HG03520 (cell line): ENCODE results near the gene EFNA3.
"Not testable (repeated sequence)": the region's sequence is repeated elsewhere in the genome, so short reads cannot be mapped to it uniquely, and the experiment has no call there.

Experiments
- ATAC-seq: cut with Tn5 transposase; IDR thresholded peaks from one replicate; pipeline ENCODE4 v1.9.1; 2021; ENCODE audit warnings: mild to moderate bottlenecking, moderate library complexity; ENCODE audit not compliant: unreplicated experiment

The EFNA3 gene

DNA sequence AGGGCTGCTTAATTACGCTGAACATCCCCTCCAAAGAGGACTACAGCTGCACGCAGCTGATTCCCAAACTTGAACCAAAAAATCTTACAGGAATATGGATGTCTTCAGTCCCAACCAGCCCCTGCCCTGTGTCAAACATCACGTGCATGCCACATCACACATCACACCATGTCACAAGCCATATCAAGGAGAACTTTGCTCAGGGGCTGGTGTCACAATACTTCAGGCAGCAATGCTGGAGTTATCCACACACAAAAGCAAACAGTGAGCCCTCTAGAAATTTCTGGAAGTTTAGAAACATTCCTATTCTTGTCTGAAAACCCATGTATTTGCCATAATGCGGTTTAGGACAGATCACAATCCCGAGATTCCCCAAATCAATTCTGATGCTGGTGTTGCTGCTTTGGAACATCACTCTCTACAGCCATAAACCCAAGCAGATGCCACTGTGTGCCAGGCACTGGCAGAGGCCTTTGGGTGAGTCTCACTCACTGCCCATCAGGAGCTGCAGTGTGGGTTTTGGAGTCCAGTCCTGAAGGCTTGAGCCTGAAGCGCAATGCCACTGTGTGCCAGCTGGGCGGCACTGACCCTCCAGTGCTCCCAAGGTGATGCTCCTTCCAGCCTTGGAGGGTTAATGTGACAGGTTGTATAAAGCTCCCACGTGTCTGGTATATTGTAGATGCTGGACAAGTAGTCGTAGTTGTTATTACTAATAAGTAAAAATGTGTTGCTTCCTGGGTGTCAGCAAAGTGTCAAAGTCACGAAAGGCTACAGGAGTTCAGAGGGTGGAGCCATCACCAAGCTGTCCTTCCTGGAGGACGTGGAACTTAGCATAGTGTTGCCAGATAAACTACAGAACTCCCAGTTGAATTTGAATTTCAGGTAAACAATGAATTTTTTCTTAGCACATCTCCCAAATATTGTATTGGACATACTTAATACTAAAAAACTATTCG, 28.9 kb downstream of the EFNA3 start:
- ATAC-seq: no peak

DNA sequence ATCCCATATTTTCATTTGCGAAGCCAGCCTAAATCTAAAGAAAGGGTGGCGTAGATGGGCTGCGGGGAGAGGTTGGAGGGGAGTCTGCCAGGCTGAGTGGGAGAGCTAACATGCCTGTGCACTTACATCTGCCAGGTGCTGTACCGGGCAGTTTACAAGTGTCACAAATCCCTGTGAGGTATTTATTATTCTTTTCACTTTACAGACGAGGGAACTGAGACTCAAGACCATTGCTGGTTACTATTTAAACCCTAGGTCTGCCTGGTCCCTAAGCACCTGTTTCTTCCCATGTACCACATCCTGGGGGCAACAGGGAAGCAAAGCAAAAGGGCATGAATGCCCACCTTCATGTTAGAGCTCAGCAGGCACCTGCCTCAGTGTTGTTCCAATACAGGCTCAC, 29.7 kb downstream of the EFNA3 start:
- ATAC-seq: no peak

DNA sequence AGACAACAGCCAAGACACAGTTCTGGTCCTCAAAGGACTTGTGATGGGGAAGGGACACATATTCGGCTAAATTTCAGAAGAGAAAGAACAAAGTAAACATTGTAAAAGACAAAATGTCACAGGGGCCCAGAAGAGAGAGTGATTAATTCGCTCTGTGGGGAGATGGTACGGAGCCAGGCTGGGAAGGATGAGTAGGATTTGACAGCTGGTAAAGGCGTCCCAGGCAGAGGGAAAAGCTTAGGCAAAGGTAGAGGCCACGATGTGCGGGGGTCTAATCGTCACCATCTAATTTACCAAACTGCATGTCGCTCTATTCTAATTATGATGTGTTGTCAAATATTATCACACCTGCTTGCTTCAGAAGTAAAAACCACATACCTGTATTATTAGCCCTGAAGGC, 31.7 kb downstream of the EFNA3 start:
- ATAC-seq: no peak

DNA sequence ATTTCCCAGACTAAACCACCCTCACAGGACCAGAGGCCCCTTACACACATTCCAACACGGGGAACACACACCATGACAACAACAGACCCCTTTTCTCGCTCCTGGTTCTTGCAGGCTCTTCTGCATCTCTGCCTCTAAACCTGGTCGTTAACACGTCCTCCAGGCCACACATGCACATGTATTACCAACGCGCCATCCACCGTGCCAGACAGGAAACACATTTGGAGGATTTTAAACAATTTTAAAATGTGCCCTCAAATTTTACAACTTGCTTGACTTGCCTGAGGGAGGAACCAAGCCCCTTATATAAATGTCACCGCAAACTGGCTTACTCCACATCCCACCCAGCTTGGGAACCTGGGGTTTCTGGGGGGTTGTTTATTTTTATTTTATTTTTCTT, 32.2 kb downstream of the EFNA3 start:
- ATAC-seq: no peak

DNA sequence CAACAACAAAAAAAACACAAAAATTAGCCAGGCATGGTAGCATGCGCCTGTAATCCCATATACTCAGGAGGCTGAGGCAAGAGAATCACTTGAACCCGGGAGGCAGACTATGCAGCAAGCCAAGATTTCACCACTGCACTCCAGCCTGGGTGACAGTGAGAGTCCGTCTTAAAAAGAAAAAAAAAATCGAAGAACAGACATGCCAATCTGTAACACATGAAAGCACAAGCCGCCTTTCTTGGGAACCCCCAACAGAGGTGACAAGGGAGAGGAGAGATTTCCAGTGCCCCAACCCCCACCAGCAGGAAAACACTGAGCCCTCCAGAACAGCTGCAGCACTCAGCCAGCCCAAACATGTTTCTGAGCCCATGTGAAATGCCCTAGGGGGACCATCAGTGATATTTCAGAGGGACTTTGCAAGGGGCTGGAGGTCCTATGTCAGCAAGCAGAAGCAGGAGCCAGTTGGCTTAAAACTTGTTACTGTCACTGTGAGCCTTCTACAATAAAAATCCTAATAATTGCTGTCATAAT, 34.9 kb downstream of the EFNA3 start:
- no peak for ATAC-seq

DNA sequence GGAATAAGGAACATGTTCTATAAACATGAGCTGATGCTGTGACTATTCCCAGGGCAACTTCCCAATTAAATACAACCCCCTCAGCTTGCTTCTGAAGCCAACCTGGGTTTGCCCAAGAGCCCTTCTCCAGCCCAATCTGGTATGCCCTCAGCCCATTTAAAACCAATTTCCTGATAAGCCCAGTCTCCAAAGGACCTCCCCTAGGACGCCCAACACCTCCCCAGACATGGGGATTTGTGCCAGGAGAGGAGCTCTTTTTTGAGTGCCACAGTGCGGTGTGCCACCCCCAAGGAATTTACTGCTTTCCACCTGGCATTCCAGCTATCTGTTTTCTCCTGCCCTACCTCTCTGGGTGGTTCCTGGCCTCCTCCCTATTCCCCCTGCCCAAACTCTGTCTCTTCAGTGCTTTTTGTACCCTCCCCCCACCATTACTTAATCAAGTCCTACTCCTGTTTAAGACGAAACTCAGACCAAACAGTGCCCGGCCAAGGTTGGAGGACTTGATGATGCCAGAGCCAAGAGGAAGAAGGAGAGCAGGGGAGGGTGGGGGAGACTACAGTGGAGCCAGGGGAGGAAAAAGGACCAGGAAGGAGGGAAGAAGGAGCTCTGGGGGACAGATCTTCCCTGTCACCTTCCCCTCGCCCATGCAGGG, 37.6 kb downstream of the EFNA3 start:
- no peak for ATAC-seq

DNA sequence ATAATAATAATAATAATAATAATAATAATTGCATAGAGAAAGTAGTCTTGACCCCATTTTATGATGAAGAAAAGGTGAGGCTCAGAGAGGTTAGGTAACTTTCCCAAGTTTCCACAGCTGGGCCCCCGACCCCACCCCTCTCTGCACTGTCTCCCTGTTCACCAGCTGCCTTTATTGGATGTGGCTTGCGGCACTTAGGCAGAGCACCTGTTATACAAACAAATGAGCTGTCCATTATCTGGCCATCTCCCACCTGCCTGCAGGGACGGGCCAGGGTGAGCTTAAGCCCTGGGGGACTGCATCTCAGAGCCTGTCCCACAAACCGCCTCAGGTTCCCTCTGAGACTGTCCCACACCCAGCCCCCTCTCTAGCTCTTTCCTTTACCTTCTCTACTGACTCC, 39.0 kb downstream of the EFNA3 start:
- ATAC-seq: no peak

DNA sequence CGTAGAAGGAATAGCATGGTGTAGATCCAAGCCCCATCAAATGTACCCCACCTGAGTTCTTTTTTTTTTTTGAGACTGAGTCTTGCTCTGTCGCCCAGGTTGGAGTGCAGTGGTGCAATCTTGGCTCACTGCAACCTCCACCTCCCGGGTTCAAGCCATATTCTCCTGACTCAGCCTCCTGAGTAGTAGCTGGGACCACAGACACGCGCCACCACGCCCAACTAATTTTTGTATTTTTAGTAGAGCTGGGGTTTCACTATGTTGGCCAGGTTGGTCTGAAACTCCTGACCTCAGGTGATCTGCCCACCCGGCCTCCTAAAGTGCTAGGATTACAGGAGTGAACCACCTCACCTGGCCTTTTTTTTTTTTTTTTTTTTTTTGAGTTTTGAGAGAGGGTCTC, 39.5 kb downstream of the EFNA3 start:
- not testable (repeated sequence) for ATAC-seq

DNA sequence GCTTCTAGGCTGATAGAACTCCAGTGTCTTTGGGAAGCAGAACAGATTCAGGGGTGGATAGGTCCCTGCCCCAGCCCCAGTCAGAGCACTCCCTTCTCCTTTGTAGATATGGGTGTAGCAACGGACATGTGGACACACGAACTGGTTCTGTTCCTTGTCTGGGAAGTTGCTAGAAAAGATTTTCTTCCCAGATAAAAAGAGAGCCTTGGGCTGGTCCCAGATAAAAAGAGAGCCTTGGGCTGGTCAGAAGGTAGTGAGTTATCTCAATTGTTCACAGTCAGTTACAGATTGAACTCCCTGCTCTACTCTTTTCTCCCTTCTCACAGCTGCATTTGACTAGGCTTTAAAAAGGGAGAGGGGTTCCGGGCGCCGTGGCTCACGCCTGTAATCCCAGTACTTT, 41.6 kb downstream of the EFNA3 start:
- no peak for ATAC-seq

DNA sequence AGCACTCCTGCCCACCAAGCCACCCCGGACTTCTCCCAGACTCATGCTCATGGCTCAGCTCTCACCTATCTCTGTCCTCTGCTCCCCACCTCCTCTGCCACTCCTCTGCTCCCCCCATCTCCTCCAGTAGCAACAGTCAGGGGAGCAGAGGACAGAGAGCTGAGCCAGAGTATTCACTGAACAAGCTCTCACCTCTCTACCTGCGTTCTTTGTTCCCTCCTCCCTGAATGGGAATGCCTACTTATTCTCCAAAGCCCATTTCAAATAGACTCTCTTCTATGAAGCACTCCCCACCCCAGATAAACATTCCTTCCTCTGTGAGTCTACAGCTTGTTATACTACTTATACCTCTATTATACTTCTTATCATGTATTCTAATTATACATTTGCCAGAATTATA, 42.6 kb downstream of the EFNA3 start:
- no peak for ATAC-seq

DNA sequence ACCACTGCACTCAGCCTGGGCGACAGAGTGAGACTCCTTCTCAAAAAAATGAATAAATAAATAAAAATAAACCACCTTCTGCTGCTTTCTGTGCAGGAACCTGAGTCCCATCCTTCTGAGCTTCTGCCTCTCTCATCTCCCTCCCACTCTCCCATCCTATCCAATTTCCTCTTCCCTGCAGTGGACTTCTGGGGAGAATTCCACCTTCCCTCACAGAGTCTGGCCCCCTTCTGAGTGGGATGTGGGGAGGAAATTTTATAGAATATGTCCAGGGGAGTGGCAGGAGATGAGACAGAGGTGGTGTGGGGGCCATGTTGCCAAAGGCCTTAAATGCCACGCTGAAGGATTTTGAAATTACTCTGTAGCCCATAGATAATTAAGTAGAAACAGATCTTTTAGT, 43.7 kb downstream of the EFNA3 start:
- no peak for ATAC-seq

DNA sequence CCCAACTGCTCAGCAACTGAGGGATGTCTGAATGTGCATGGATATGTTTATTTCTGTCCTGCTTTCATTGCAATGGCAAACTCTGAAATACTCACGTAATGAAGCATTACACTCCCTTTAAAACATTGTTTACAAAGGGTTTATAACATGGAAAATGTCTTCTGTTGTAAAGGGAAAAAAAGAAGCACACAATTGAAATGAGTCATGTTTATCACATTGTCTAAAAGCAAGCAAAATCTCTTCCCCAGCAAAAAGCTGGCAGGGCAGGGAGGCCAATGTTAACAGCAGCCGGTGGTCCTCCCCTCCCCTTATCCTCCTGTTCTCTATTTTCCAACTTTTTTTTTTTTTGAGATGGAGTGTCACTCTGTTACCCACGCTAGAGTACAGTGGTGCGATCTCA, 45.2 kb downstream of the EFNA3 start:
- no peak for ATAC-seq

DNA sequence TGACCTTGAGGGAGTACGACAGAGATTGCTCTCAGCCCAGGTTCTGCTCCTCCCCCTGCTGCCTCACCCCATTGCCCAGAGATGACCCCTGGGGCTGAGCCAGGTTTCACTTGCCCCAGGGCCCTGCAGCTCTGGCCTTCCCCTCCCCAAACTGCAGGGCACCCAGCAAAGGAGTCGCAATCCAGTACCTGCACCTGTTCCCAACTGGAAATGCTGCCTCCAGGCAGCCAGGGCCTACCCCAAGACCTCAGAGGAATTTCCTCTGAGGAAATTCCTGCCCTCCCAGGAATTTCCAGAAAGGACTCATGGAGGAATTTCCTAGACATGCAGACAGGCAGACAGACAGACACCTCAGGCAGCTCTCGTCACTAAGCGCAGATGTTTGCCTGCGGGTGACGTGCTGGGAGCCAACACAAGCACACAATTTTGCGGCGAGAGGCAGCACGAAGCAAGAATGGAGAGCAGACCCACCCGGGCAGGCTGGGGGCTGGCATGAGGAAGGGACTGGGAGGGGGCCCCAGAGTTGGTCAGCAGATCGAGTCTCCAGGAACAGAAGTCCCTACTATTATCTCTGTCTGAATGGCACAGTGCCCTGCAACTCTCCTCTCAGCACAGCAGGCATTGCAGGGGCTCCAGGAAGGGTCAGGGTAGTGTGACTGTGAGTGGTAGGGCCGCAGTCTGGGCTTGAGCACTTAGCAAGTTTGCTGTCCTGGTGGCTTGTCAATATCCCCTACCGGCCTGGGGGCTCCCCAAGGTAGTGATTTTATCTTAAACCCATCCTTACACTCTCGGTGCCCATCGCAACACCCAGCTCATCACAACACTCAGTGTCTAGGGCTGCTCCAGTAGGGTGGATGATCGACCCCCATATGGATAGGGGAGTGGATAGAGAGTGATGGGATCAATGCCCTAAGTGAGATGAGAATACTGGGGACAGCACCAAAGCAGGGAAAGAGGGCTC, 46.1 kb downstream of the EFNA3 start:
- no peak for ATAC-seq

DNA sequence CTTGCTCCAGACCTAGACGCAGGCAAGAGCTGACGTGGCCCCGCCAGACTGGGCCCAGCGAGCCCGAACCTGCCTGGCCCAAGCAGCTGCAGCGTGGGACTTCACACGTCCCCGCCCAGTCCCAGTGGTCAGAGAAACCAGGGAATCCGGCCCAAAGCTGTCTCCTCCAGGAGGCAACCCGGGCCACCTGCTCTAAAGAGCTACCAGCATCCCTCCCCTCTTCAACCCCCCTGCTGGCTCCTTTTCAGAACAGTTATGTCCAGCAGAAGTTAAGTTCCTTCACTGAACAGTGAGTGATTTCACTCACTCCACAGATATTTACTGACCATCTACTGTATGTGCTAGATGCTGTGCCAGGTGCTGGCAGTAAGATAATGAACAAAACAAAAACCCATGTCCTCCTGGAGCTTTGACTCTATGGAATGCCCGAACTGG, 46.9 kb downstream of the EFNA3 start:
- no peak for ATAC-seq

DNA sequence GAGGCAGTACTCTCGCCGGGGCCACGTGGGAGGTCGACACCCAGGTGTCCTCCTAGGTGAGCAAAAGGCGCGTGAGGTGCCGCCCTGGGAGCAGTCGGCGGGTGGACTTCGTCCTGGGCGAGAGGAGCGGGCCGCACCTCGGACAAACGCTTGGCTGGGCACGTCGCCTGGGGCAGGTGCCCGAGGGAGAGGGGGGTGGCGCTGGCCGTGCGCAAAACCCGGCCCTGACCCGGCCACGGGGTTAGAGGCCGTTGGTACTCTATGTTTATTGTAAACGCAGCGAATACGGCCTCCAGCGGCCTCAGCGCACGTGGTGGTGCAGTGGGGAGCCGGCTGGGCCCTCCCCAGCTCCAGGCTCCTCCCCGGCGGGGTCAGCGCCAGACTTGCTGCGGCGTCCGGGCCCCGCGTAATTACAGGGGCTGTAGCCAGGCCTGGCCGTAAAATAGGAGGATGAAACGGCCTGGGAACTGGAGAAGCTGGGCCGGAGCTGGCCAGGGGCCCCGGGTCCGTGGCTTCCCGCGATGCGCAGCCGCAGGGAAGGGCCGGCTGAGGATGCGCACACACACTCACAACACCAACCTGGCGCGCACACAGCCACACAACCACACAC, 47.4 kb downstream of the EFNA3 start:
- ATAC-seq: no peak

DNA sequence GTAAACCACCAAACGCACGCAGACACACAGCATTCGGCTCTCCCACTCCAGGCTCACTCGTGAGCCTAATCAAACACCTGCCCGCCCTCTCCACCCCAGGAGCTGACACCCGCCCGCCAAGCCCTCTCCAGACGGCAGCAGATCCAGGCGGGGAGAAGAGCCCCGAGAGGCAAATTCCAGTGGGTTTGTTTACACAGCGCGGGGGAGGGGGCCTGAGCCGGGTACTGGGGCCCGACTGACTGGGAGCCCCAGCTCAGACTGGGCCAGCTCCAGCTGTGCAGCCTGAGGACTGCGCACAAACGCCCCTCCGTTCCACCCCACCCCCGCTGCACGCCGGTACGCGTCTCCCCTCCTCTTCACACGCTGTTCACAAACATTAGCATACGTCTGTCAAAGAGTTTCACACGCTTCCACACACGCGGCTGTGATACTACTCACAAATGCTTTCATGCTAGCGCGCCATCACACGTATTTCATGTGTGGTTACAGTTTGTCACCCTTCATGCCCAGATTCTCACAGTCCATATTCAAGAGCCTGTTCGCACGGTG, 48.0 kb downstream of the EFNA3 start:
- ATAC-seq: no peak

DNA sequence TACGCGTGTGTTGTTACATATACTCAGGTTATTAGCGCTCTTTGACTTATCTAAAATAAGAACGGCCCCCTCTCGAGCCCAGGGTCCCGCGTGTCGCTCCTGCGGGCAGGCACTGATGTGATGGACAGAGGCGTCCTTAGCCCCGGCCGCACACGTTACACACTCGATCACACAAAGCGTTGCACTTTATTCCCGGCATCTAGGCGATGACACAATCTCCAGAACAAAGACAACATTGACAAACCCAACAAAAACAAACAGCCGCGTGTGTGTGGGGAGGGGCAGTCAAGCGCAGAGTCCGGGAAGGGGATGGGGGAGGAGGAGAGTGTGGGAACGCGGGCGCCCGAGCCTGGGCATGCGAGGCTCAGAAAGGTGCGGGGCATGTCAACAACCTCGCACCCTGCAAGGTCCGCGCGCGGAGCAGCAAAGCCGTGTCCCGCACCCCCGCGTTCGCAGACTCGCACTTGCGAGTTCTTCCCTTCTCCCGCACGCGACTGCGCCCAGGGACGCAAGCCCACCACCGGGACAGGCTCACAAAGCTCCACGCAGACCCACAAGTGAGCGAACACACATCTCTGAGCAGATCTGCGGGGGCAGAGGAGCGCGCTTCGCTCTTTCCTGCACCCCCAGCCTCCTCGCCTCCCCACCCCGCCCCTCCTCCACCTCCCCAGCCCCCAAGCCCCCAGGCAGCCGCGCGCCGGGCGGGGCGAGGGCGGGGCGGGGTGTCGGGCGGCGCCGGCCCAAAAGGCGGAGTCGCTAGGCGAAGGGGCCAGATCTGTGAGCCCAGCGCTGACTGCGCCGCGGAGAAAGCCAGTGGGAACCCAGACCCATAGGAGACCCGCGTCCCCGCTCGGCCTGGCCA, 48.7 kb downstream of the EFNA3 start, which contains the start of gene EFNA1:
Gene EFNA1 (plus strand): TSS at position 772 of the 862 bp plus-strand sequence. CDS start 102 bp downstream, outside the sequence.
- ATAC-seq: no peak

DNA sequence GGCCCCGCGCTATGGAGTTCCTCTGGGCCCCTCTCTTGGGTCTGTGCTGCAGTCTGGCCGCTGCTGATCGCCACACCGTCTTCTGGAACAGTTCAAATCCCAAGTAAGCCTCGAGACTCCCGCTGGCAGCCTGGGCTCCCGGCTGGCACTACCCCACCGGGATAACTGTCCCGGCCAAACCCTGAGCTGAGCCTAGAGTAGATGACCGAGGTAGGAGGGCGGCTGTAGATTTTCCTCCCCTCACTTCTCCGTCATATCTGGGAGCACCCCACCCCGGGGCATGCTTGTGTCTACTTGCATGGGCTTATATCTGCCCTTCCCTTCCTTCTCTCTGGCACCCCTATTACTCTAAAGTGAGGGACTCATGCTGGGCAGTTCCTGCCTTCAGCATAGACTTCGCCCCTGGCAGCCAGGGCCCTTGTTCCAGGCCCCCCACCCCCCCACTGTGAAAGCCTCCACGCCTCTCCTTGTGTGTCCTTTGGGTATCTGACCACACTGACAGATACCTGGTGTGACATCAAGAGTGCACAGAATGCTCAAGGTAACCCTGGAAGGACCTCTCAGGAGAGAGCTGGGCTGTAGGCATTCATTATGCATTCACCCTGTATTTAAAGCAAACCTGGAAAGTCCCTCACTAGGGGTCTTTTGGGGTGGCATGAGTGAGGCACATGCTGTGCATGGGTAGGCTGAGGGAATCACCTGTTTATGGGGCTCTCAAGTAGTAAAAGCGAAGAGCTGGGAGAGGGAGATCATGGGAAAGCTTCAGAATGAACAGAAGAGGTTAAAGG, 49.5 kb downstream of the EFNA3 start:
- ATAC-seq: no peak
